HEK293 (cell line): ENCODE data around the gene EPHB1.

Experiments
- CTCF ChIA-PET: fragments of 350-600 bp; formaldehyde crosslinking; extraction: SDS; loops from one replicate; lab custom pipeline; 2021; ENCODE audit warnings: antibody characterized with exemption; lab: Yijun Ruan, JAX
- POLR2A ChIA-PET: fragments of 300-600 bp; formaldehyde crosslinking; extraction: SDS; loops from one replicate; lab custom pipeline; 2020; ENCODE audit warnings: antibody characterized with exemption, inconsistent platforms; lab: Yijun Ruan, JAX
- H3K27ac ChIP-seq: fragments of 200-500 bp; sonication (Bioruptor generic); 2 replicates; pipeline ENCODE4 v1.5.1; 2014; ENCODE audit warnings: low read depth, low read length, control low read depth, inconsistent platforms; ENCODE audit errors: extremely low read depth
- H3K36me3 ChIP-seq, 2 experiments: fragments of 200-500 bp in 1 of 2; sonication (Bioruptor generic) in 1 of 2; 1 replicate in 1 of 2; 2 replicates in 1 of 2; pipeline ENCODE4 v1.5.1; 2014 to 2017; ENCODE audit warnings: inconsistent platforms in 2 of 2, low read length in 2 of 2; ENCODE audit not compliant: control insufficient read depth in 2 of 2, insufficient read depth in 1 of 2
- H3K4me1 ChIP-seq: fragments of 200-500 bp; sonication (Bioruptor generic); 2 replicates; pipeline ENCODE4 v1.5.1; 2014; ENCODE audit warnings: mild to moderate bottlenecking, low read length, inconsistent platforms; ENCODE audit not compliant: control insufficient read depth, insufficient read depth
- H3K4me3 ChIP-seq: 2 replicates; pipeline ENCODE4 v1.5.1; 2011; ENCODE audit warnings: low read depth, mild to moderate bottlenecking, control low read depth, low read length, moderate library complexity
- H3K9me3 ChIP-seq: fragments of 200-500 bp; sonication (Bioruptor generic); 2 replicates; pipeline ENCODE4 v1.5.1; 2014; ENCODE audit warnings: low read depth, low read length, inconsistent platforms; ENCODE audit not compliant: control insufficient read depth, insufficient read depth
- GLI2 ChIP-seq: fragments of 450-650 bp; formaldehyde crosslinking; IDR thresholded peaks from 2 replicates; pipeline ENCODE4; 2017; ENCODE audit warnings: missing biosample characterization, missing genetic modification characterization, low read depth, borderline replicate concordance
- KLF7 ChIP-seq: fragments of 450-650 bp; formaldehyde crosslinking; IDR thresholded peaks from 2 replicates; pipeline ENCODE4 v1.5.1; 2016; ENCODE audit warnings: missing biosample characterization, missing genetic modification characterization, borderline replicate concordance
- MZF1 ChIP-seq: fragments of 450-650 bp; formaldehyde crosslinking; IDR thresholded peaks from 2 replicates; pipeline ENCODE4 v1.5.1; 2017; ENCODE audit warnings: missing biosample characterization, missing genetic modification characterization, borderline replicate concordance
- PATZ1 ChIP-seq: fragments of 450-650 bp; formaldehyde crosslinking; IDR thresholded peaks from 2 replicates; pipeline ENCODE4 v1.5.1; 2016; ENCODE audit warnings: missing biosample characterization, missing genetic modification characterization
- RBAK ChIP-seq: fragments of 450-650 bp; formaldehyde crosslinking; IDR thresholded peaks from 2 replicates; pipeline ENCODE4 v1.5.1; 2016; ENCODE audit warnings: missing biosample characterization, missing genetic modification characterization
- WT1 ChIP-seq: fragments of 450-650 bp; formaldehyde crosslinking; IDR thresholded peaks from 2 replicates; pipeline ENCODE4 v1.5.1; 2016; ENCODE audit warnings: missing biosample characterization, missing genetic modification characterization
- ZBTB11 ChIP-seq: fragments of 450-650 bp; formaldehyde crosslinking; conservative IDR thresholded peaks from 2 replicates; pipeline ENCODE4 v1.5.1; 2016; ENCODE audit warnings: low read depth, missing biosample characterization, missing genetic modification characterization
- ZFP37 ChIP-seq: fragments of 450-650 bp; formaldehyde crosslinking; IDR thresholded peaks from 2 replicates; pipeline ENCODE4 v1.5.1; 2016; ENCODE audit warnings: missing biosample characterization, missing genetic modification characterization
- ZNF133 ChIP-seq: fragments of 450-650 bp; formaldehyde crosslinking; IDR thresholded peaks from 2 replicates; pipeline ENCODE4 v1.5.1; 2016; ENCODE audit warnings: missing biosample characterization, missing genetic modification characterization
- ZNF148 ChIP-seq: fragments of 450-650 bp; formaldehyde crosslinking; IDR thresholded peaks from 2 replicates; pipeline ENCODE4 v1.5.0; 2017; ENCODE audit warnings: missing biosample characterization, missing genetic modification characterization, borderline replicate concordance
- ZNF311 ChIP-seq: fragments of 450-650 bp; formaldehyde crosslinking; IDR thresholded peaks from 2 replicates; pipeline ENCODE4 v1.5.1; 2017; ENCODE audit warnings: missing biosample characterization, missing genetic modification characterization, borderline replicate concordance
- ZNF335 ChIP-seq: fragments of 450-650 bp; formaldehyde crosslinking; conservative IDR thresholded peaks from 2 replicates; pipeline ENCODE4 v1.5.1; 2016; ENCODE audit warnings: missing biosample characterization, missing genetic modification characterization
- ZNF362 ChIP-seq: fragments of 450-650 bp; formaldehyde crosslinking; IDR thresholded peaks from 2 replicates; pipeline ENCODE4 v1.5.1; 2016; ENCODE audit warnings: missing biosample characterization, missing genetic modification characterization
- ZNF37A ChIP-seq: fragments of 450-650 bp; IDR thresholded peaks from 2 replicates; pipeline ENCODE4 v1.5.1; 2018; ENCODE audit warnings: missing biosample characterization, missing genetic modification characterization
- ZNF549 ChIP-seq: fragments of 450-650 bp; IDR thresholded peaks from 2 replicates; pipeline ENCODE4 v1.5.1; 2018; ENCODE audit warnings: missing biosample characterization, missing genetic modification characterization, mild to moderate bottlenecking, inconsistent platforms, moderate library complexity
- ZNF692 ChIP-seq: fragments of 450-650 bp; formaldehyde crosslinking; IDR thresholded peaks from 2 replicates; pipeline ENCODE4 v1.5.1; 2016; ENCODE audit warnings: missing biosample characterization, missing genetic modification characterization
- ZNF701 ChIP-seq: fragments of 450-650 bp; formaldehyde crosslinking; IDR thresholded peaks from 2 replicates; pipeline ENCODE4 v1.5.1; 2016; ENCODE audit warnings: missing biosample characterization, missing genetic modification characterization
- ZNF707 ChIP-seq: fragments of 450-650 bp; formaldehyde crosslinking; IDR thresholded peaks from 2 replicates; pipeline ENCODE4 v1.5.1; 2016; ENCODE audit warnings: missing biosample characterization, missing genetic modification characterization
- ZSCAN4 ChIP-seq: fragments of 450-650 bp; formaldehyde crosslinking; IDR thresholded peaks from 2 replicates; pipeline ENCODE4 v1.5.1; 2017; ENCODE audit warnings: missing biosample characterization, missing genetic modification characterization

Gene EPHB1

GRCh38 chr3:135143474-135143873 is 348.4 kb downstream of the EPHB1 start:
- Histone ChIP-seq H3K36me3 (no peaks in the 10 kb centered on the region), H3K27ac (no peak overlapping the region), H3K9me3 (no peaks in the 10 kb centered on the region), H3K4me3 (no peak overlapping the region)
- no peak for TF ChIP-seq ZNF37A (tag by site-specific recombination)
- TF ChIP-seq ZNF362 (tag by site-specific recombination), result no peak
- TF ChIP-seq ZNF133, result no peak
- no peak for TF ChIP-seq WT1
- TF ChIP-seq PATZ1 (tag by site-specific recombination), result no peak
- no peak for TF ChIP-seq MZF1 (tag by site-specific recombination)
- no peak for TF ChIP-seq RBAK
- TF ChIP-seq ZNF707, result no peak
- no peak for TF ChIP-seq ZNF701 (tag by site-specific recombination)
- TF ChIP-seq ZFP37 (tag by site-specific recombination), result no peak
- TF ChIP-seq KLF7 (tag by site-specific recombination), result no peak
- no peak for TF ChIP-seq ZNF335 (tag by site-specific recombination)
- no peak for TF ChIP-seq ZNF148 (tag by site-specific recombination)
- TF ChIP-seq ZSCAN4 (tag by site-specific recombination), result no peak
- TF ChIP-seq ZNF549 (tag by site-specific recombination), result no peak
- TF ChIP-seq GLI2 (tag by site-specific recombination), result no peak
- no peak for TF ChIP-seq ZBTB11 (tag by site-specific recombination)
- TF ChIP-seq ZNF692 (tag by site-specific recombination), result no peak
- no peak for TF ChIP-seq ZNF311 (tag by site-specific recombination)
- TF ChIP-seq, all 188 proteins: peak for 0
- ChIA-PET POLR2A (no interaction called here), CTCF (no interaction called here)
- H3K4me1 ChIP-seq, result no peaks in the 10 kb centered on the region
